HCT116 (cell line): Measurements from ENCODE around the gene HDAC11. TPM values are rescaled to one million over a fixed set of nuclear protein-coding genes. Genes with fewer than 3 reads are reported as not detected.
A peak's percentile ranks its signal among the peaks of the same experiment; 100 is the strongest.

Source experiments
- ATAC-seq: fragments of 200-7000 bp; cut with Tn5 transposase; 2 replicates; pipeline ENCODE4 v1.9.1; 2020; ENCODE audit warnings: mild to moderate bottlenecking, moderate library complexity
- BruUV-seq: library from RNA; stranded (reverse); fragments of 400-500 nt; replicated peaks from 2 replicates; lab custom pipeline; 2021; lab: Mats Ljungman, UMichigan
- CTCF ChIA-PET: fragments of 300-600 bp; sonication (Branson Sonifier 250); formaldehyde crosslinking; loops from one replicate; lab custom pipeline; 2021; ENCODE audit warnings: antibody characterized with exemption; lab: Charles Lee
- POLR2A ChIA-PET: fragments of 300-600, 350-600 bp; sonication (Branson Sonifier 250); formaldehyde crosslinking; loops from one replicate; lab custom pipeline; 2021; ENCODE audit warnings: antibody characterized with exemption; lab: Charles Lee
- RAD21 ChIA-PET, 2 experiments: fragments of 300-600 bp; sonication (Branson Sonifier 250); formaldehyde crosslinking; loops; one replicate each; lab custom pipeline; 2023; ENCODE audit warnings: low total read pairs in 2 of 2; ENCODE audit not compliant: uncharacterized antibody in 2 of 2, unreplicated experiment in 2 of 2, low non-redundant PET in 1 of 2; lab: Charles Lee
- DNase-seq: peaks from one replicate; pipeline ENCODE4 v3.0.0-alpha.2; 2010; ENCODE audit warnings: low read depth, low spot score
- H2AFZ ChIP-seq: fragments of 200-600 bp; shearing (Covaris generic), sonication (generic); 2 replicates; pipeline ENCODE4 v1.6.1; 2017; ENCODE audit warnings: low read depth, mixed run types, mixed read lengths, antibody characterized with exemption, low read length; ENCODE audit not compliant: poor library complexity, severe bottlenecking
- H3K27ac ChIP-seq: 2 replicates; pipeline ENCODE4 v1.5.1; 2012; ENCODE audit warnings: low read depth, low read length
- H3K27me3 ChIP-seq: fragments of 200-600 bp; sonication (generic); 2 replicates; pipeline ENCODE4 v1.6.1; 2016; ENCODE audit warnings: mixed run types, low read length, mixed read lengths; ENCODE audit not compliant: insufficient read depth
- H3K36me3 ChIP-seq, 2 experiments: fragments of 200-500 bp in 1 of 2; fragments of 200-600 bp in 1 of 2; sonication (Bioruptor generic) in 1 of 2; sonication (generic) in 1 of 2; 2 replicates each; pipeline versions ENCODE4 v1.5.1 to v1.6.1; 2014 to 2016; ENCODE audit warnings: low read length in 2 of 2, inconsistent platforms in 1 of 2, mixed read lengths in 1 of 2, mixed run types in 1 of 2; ENCODE audit not compliant: insufficient read depth in 2 of 2, control insufficient read depth in 1 of 2
- H3K4me1 ChIP-seq, 2 experiments: fragments of 200-600 bp in 1 of 2; sonication (generic) in 1 of 2; 2 replicates each; pipeline versions ENCODE4 v1.5.1 to v1.6.1; 2012 to 2017; ENCODE audit warnings: low read length in 2 of 2, inconsistent platforms in 1 of 2, mild to moderate bottlenecking in 1 of 2, mixed read lengths in 1 of 2, mixed run types in 1 of 2, moderate library complexity in 1 of 2; ENCODE audit not compliant: insufficient read depth in 2 of 2, control insufficient read depth in 1 of 2
- H3K4me2 ChIP-seq: fragments of 200-600 bp; sonication (generic); 2 replicates; pipeline ENCODE4 v1.6.1; 2017; ENCODE audit warnings: mixed run types, low read length, mixed read lengths
- H3K4me3 ChIP-seq, 2 experiments: fragments of 200-600 bp in 1 of 2; sonication (generic) in 1 of 2; replicated peaks in 1 of 2; 2 replicates each; pipeline ENCODE4 v1.5.1; 2011 to 2016; ENCODE audit warnings: low read length in 2 of 2, control low read depth in 1 of 2, low read depth in 1 of 2, mild to moderate bottlenecking in 1 of 2, mixed read lengths in 1 of 2, mixed run types in 1 of 2
- H3K79me2 ChIP-seq: fragments of 200-600 bp; sonication (generic); 2 replicates; pipeline ENCODE4 v1.6.1; 2017; ENCODE audit warnings: mild to moderate bottlenecking, mixed run types, low read length, moderate library complexity, mixed read lengths; ENCODE audit not compliant: insufficient read depth
- H3K9ac ChIP-seq: fragments of 200-600 bp; sonication (generic); 2 replicates; pipeline ENCODE4 v1.6.1; 2016; ENCODE audit warnings: low read length, mixed read lengths
- H3K9me2 ChIP-seq: fragments of 200-600 bp; sonication (generic), shearing (Covaris generic); 2 replicates; pipeline ENCODE4 v1.6.1; 2017; ENCODE audit warnings: mixed run types, mild to moderate bottlenecking, moderate library complexity; ENCODE audit not compliant: insufficient read depth
- H3K9me3 ChIP-seq, 2 experiments: fragments of 200-500 bp in 1 of 2; fragments of 200-600 bp in 1 of 2; sonication (Bioruptor generic) in 1 of 2; sonication (generic) in 1 of 2; 2 replicates each; pipeline ENCODE4 v1.6.1; 2014 to 2017; ENCODE audit warnings: low read length in 2 of 2, mixed read lengths in 2 of 2, inconsistent platforms in 1 of 2, low read depth in 1 of 2, mild to moderate bottlenecking in 1 of 2, mixed run types in 1 of 2, moderate library complexity in 1 of 2; ENCODE audit not compliant: control insufficient read depth in 1 of 2, insufficient read depth in 1 of 2
- H4K20me1 ChIP-seq: fragments of 200-600 bp; sonication (generic), shearing (Covaris generic); 2 replicates; pipeline ENCODE4 v1.6.1; 2017; ENCODE audit warnings: mixed run types, mild to moderate bottlenecking, moderate library complexity; ENCODE audit not compliant: insufficient read depth
- ATF3 ChIP-seq: IDR thresholded peaks from 2 replicates; pipeline ENCODE4 v1.6.1; 2012
- CBX3 ChIP-seq: IDR thresholded peaks from 2 replicates; pipeline ENCODE4 v1.6.1; 2012; ENCODE audit warnings: low read depth
- EGR1 ChIP-seq: IDR thresholded peaks from 2 replicates; pipeline ENCODE4 v1.6.1; 2012; ENCODE audit warnings: low read depth
- SP1 ChIP-seq: IDR thresholded peaks from 2 replicates; pipeline ENCODE4 v1.6.1; 2012; ENCODE audit warnings: low read depth
- YY1 ChIP-seq: IDR thresholded peaks from 2 replicates; pipeline ENCODE4 v1.6.1; 2011; ENCODE audit warnings: low read length, low read depth, moderate library complexity, mild to moderate bottlenecking; ENCODE audit not compliant: insufficient replicate concordance; ENCODE audit errors: extremely low read depth
- ZBTB33 ChIP-seq: IDR thresholded peaks from 2 replicates; pipeline ENCODE4 v1.6.1; 2011; ENCODE audit warnings: mild to moderate bottlenecking, low read length, moderate library complexity; ENCODE audit not compliant: insufficient replicate concordance; ENCODE audit errors: extremely low read depth
- ZNF274 ChIP-seq: fragments of 200-500 bp; sonication (Bioruptor generic); IDR thresholded peaks from 2 replicates; pipeline ENCODE4 v1.6.1; 2014; ENCODE audit warnings: mild to moderate bottlenecking, low read depth, low read length, inconsistent platforms
- intact Hi-C: fragments of 100-400 bp; cut with micrococcal nuclease; formaldehyde crosslinking; loops from 2 replicates; pipeline ENCODE4 v1.10.0; 2022
- total RNA-seq: library from RNA; stranded (reverse); gene quantifications from one replicate; pipeline ENCODE4 v1.2.1, GENCODE V29; 2021; ENCODE audit not compliant: unreplicated experiment

HDAC11 gene
- total RNA-seq, 1 experiment from 2014 or later = 16.1 TPM

GRCh38 chr3:13542142-13542541 lies 62.0 kb downstream of the HDAC11 start:
- no peak overlapping the region for H3K4me2 ChIP-seq
- ChIA-PET POLR2A (no interaction called here), CTCF (no interaction called here), RAD21 (no interaction called here)
- H3K27me3 ChIP-seq = no peaks in the 10 kb centered on the region
- BruUV-seq = no TSS peak
- peaks cover 26 to 49% of the 10 kb centered on the region in 2 experiments for H3K4me1 ChIP-seq
- H3K36me3 ChIP-seq = no peaks in the 10 kb centered on the region
- no peak overlapping the region for H3K4me3 ChIP-seq
- H3K9ac ChIP-seq = no peak overlapping the region
- TF ChIP-seq YY1 (no peak), CBX3 (peak; percentile 56; the same call in 1 of the 2 replicates)
- no peak for ATAC-seq
- H3K9me3 ChIP-seq = peaks cover 0 to 8% of the 10 kb centered on the region in 2 experiments; a peak in 1 of 4 replicates
- H3K79me2 ChIP-seq = no peaks in the 10 kb centered on the region
- intact Hi-C loops = no loop called here
- H3K9me2 ChIP-seq = no peaks in the 10 kb centered on the region
- no peak overlapping the region for H3K27ac ChIP-seq
- no peak for DNase-seq
- no peaks in the 10 kb centered on the region for H4K20me1 ChIP-seq
- H2AFZ ChIP-seq = no peak overlapping the region

DNA sequence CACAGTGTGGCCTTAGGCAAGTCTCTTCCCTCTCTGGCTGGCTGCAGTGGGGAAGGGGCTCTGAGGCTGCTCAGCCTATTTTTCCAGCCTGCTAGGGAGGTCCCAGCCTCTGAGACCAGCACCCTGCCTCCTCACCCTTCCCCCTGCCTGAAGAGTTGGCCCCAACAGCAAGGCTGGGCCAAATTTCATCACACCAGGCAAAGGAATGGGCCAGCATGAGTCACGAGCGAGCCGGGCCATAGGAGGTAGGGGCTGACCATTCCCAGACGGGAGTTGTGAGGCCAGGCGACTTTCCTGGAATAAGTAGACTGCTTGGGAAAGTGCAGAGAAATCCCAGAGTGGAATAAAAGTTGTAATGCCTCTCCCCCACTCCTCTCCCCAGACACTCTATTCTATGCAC lies 63.1 kb downstream of the HDAC11 start:
- RAD21 ChIA-PET = no interaction called here
- POLR2A ChIA-PET = no interaction called here
- no TSS peak for BruUV-seq
- DNase-seq (no peak), ATAC-seq (no peak)
- peaks cover 15 to 38% of the 10 kb centered on the region in 2 experiments for H3K4me1 ChIP-seq
- H3K9ac ChIP-seq = no peak overlapping the region
- CTCF ChIA-PET = no interaction called here
- TF ChIP-seq YY1 (no peak), ZBTB33 (no peak), EGR1 (no peak), ZNF274 (no peak), ATF3 (no peak), SP1 (no peak)
- no peaks in the 10 kb centered on the region for H3K27me3 ChIP-seq
- no peak overlapping the region for H3K27ac ChIP-seq
- no peaks in the 10 kb centered on the region for H4K20me1 ChIP-seq
- intact Hi-C loops = no loop called here
- H3K4me3 ChIP-seq = no peak overlapping the region
- H3K9me3 ChIP-seq = peaks cover 0 to 8% of the 10 kb centered on the region in 2 experiments; a peak in 1 of 4 replicates
- H3K36me3 ChIP-seq = no peaks in the 10 kb centered on the region
- H2AFZ ChIP-seq = no peak overlapping the region
- H3K4me2 ChIP-seq = no peak overlapping the region
- H3K9me2 ChIP-seq = no peaks in the 10 kb centered on the region
- H3K79me2 ChIP-seq = no peaks in the 10 kb centered on the region
